ENCODE data around the gene GAK. TPM values are rescaled to one million over a fixed set of nuclear protein-coding genes. Genes with fewer than 3 reads are reported as not detected.

GAK gene
- total and polyA plus RNA-seq, 2 of the 4 experiments (the other 2 are of a cell fraction): 45.1 to 133 TPM

DNA sequence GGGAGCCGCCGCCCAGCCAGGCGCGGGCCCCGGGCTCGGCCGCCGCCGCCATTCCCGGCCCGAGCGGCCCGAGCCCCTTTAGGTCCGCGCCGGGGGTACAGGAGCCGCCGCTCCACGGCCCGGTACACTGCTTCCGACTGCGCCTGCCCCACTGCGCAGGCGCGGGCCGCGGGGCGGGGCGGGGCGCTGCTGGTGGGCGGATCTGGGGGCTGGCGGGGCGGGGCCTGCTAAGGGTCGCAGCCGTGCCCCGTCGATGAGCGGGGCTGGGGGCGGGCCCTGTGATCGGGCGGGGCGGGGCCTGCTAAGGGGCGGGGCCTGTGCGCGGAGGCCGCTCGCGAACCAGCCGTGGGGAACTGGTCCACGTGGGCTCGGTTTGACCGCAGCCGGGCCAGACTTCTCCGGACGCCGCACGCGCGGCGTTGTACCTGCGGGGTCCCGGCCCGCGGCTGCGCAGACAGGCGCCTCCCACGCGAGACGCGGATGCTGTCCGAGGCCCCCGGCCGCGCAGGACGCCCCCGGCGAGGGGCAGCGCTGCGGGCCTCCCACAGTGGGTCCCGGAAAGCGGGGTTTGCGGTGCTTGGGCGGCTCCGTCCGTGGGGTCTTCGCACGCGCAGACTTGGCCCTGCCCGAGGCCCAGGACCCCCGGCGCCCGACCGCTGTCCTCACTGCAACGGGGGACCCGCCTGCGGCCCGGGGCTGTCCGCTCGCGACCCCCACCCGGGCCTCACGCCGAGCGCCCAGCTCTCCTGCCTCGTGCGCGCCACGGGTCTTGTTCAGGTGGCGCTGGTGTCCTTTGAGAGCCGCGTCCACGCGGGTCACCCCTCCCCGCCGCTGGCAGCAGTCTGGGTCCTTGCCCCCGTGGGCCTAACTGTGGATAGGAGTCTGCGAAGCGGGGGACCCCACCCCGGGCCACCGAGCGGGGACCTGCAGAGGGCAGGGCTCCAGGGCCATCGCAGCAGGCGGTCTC lies 41.6 kb upstream of the GAK start, which contains the start of gene DGKQ:
Gene DGKQ (minus strand): TSS at position 139 of the 967 bp plus-strand sequence. CDS start 87 bp downstream, at position 52.
- no TSS peak for BruUV-seq (replicated peaks)
- intact Hi-C loops (cut with micrococcal nuclease): no loop called here

More for the DNA sequence above, 41.6 kb upstream of the GAK start, which contains the start of gene DGKQ:
- Histone ChIP-seq H2BK5ac (ENCODE audit: low read depth, low read length, poor library complexity, severe bottlenecking) (no peak within 1 kb of the TSS), H4K8ac (ENCODE audit: low read depth in 2 of 2, low read length in 2 of 2) (peak within 1 kb of the TSS in 1 of 2 experiments; percentile 65; a peak in 1 of 4 replicates), H3K14ac (replicated peaks; ENCODE audit: low read depth, low read length) (peak within 1 kb of the TSS; percentile 22), H3K9me3 (ENCODE audit: control insufficient read depth, insufficient read depth, low read length) (no peaks in the 10 kb centered on the region), H3K9ac (ENCODE audit: low read depth, low read length) (peak within 1 kb of the TSS; percentile 48), H3K4me3 (ENCODE audit: insufficient read depth, low read depth, low read length) (peak within 1 kb of the TSS; percentile 87), H3K27me3 (ENCODE audit: control insufficient read depth, insufficient read depth, low read length) (no peaks in the 10 kb centered on the region), H4K5ac (ENCODE audit: low read depth, low read length) (no peak within 1 kb of the TSS), H3K56ac (ENCODE audit: extremely low read depth, insufficient read depth, low read length) (no peak within 1 kb of the TSS), H3K4ac (ENCODE audit: low read depth, low read length) (peak within 1 kb of the TSS; percentile 61), H3K4me1 (ENCODE audit: control insufficient read depth, insufficient read depth, low read length) (peaks cover 4% of the 10 kb centered on the region; the same call in 1 of the 2 replicates), H4K20me1 (ENCODE audit: insufficient read depth, low read length) (peaks cover 32% of the 10 kb centered on the region), H2AK5ac (ENCODE audit: low read depth, low read length) (peak within 1 kb of the TSS; percentile 39; the same call in 1 of the 2 replicates), H3K23ac (ENCODE audit: low read depth, low read length) (0 out of 2 replicates have a peak within 1 kb of the TSS, but pooled peaks have one; percentile 24), H2AFZ (replicated peaks; ENCODE audit: low read length, poor library complexity) (peak within 1 kb of the TSS; percentile 94), H4K91ac (ENCODE audit: insufficient read depth, low read depth, low read length) (no peak within 1 kb of the TSS), H3K18ac (ENCODE audit: low read depth, low read length) (no peak within 1 kb of the TSS), H3K4me2 (ENCODE audit: low read depth, low read length) (peak within 1 kb of the TSS; percentile 84), H2BK120ac (ENCODE audit: low read depth, low read length) (no peak within 1 kb of the TSS), H3K79me1 (ENCODE audit: low read depth in 1 of 2, low read length in 2 of 2) (peaks cover 13 to 24% of the 10 kb centered on the region in 2 experiments; a peak in 3 of 4 replicates), H2BK15ac (ENCODE audit: low read depth, low read length) (no peak within 1 kb of the TSS), H3K9me1 (ENCODE audit: insufficient read depth, low read length) (no peaks in the 10 kb centered on the region; the same call in 1 of the 2 replicates), H2AK9ac (replicated peaks; ENCODE audit: low read depth, low read length, poor library complexity) (peak within 1 kb of the TSS; percentile 95), H3K27ac (ENCODE audit: insufficient read depth, low read length) (no peak within 1 kb of the TSS; the same call in 1 of the 2 replicates), H2BK20ac (ENCODE audit: low read depth, low read length) (no peak within 1 kb of the TSS), H3K36me3 (ENCODE audit: control insufficient read depth, insufficient read depth, low read length) (peaks cover 3% of the 10 kb centered on the region; the same call in 1 of the 2 replicates)
- in situ Hi-C loops (cut with MboI; ENCODE audit: low sequenced_read_pairs): no loop called here
- WGBS, 2 experiments (ENCODE audit: extremely low coverage in 2 of 2, insufficient read length in 1 of 2): 17% methylated on average over 52 of the region's 123 CpGs; no CpG with 5 or more reads in 1 of the 2 experiments
- CTCF ChIA-PET: no interaction called here
- dilution Hi-C loops (cut with HindIII; ENCODE audit: low sequenced_read_pairs, unreplicated experiment): no loop called here
- peak; percentile 75 for DNase-seq
- ATAC-seq (ENCODE audit: low read depth): peak; percentile 95
- POLR2A ChIA-PET (ENCODE audit: unreplicated experiment): no interaction called here
- TF ChIP-seq USF2 (IDR thresholded peaks at IDR 0.05; ENCODE audit: low read depth, low read length): peak; percentile 71
- no peak for TF ChIP-seq CTCF (conservative IDR thresholded peaks at IDR 0.05; ENCODE audit: low read depth, low read length)

All from IMR-90 (cell line).